ENCODE measurements around the gene RANBP3. TPM values are rescaled to one million over a fixed set of nuclear protein-coding genes. Genes with fewer than 3 reads are reported as not detected.

RANBP3 gene
- total and polyA plus RNA-seq, 2 experiments from 2014 or later: 40.2 to 98.3 TPM

DNA sequence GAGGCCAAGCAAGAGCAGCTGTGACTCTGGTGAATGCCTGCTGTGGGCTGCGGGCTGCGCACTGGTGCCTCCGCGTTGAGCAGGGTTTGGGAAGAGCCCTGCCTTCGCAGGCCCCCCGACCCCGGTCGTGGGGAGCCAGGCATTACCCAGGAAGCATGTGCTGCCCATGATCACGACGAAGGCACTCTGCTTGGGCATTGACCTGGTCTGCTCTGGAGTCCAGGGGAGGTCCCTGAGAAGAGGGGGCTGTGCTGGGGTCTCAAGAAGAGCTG, 19.2 kb downstream of the RANBP3 start (continued):
- TF ChIP-seq CREB1 (CRISPR knock-in tag; IDR thresholded peaks at IDR 0.05; ENCODE audit: low read depth): no peak

DNA sequence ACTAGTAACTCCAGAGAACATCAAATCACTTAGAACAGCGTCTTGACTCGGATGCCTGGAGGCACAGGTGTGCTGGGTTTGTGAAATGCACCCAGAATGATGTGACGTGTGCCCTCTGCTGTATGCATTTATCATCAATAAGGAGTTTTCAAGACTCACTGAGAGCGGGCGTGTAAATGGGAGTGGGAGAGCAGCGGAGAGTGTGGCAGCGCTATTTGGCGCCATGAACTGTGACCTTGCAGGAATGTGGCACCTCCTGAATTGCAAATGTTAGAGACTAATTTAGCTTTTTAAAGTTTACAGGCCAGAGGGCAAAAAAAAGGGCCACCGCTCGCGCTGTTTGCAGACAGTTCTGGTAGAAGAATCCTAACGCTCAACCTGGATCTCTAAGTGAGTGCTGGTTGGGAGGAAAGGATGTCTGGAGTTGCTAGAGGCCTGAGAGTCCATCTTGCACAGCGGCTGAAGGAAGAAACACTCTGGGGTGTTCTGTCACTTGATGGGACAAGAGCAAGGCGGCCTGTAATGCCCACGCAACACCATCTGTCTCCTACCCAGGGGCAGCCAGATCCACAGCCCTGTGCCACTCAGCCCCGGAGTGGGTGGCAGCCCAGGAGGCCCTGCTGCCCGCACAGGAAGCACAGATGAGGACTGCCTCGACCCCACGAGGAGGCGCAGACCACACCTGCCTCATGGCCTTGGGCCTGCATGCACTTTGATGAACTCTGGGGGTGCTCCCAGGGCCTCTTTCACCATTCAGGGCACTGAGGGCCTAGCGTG, 19.7 kb downstream of the RANBP3 start:
- ATAC-seq (no peak), DNase-seq (ENCODE audit: low spot score) (no peak)
- TF ChIP-seq, protein P1, sequence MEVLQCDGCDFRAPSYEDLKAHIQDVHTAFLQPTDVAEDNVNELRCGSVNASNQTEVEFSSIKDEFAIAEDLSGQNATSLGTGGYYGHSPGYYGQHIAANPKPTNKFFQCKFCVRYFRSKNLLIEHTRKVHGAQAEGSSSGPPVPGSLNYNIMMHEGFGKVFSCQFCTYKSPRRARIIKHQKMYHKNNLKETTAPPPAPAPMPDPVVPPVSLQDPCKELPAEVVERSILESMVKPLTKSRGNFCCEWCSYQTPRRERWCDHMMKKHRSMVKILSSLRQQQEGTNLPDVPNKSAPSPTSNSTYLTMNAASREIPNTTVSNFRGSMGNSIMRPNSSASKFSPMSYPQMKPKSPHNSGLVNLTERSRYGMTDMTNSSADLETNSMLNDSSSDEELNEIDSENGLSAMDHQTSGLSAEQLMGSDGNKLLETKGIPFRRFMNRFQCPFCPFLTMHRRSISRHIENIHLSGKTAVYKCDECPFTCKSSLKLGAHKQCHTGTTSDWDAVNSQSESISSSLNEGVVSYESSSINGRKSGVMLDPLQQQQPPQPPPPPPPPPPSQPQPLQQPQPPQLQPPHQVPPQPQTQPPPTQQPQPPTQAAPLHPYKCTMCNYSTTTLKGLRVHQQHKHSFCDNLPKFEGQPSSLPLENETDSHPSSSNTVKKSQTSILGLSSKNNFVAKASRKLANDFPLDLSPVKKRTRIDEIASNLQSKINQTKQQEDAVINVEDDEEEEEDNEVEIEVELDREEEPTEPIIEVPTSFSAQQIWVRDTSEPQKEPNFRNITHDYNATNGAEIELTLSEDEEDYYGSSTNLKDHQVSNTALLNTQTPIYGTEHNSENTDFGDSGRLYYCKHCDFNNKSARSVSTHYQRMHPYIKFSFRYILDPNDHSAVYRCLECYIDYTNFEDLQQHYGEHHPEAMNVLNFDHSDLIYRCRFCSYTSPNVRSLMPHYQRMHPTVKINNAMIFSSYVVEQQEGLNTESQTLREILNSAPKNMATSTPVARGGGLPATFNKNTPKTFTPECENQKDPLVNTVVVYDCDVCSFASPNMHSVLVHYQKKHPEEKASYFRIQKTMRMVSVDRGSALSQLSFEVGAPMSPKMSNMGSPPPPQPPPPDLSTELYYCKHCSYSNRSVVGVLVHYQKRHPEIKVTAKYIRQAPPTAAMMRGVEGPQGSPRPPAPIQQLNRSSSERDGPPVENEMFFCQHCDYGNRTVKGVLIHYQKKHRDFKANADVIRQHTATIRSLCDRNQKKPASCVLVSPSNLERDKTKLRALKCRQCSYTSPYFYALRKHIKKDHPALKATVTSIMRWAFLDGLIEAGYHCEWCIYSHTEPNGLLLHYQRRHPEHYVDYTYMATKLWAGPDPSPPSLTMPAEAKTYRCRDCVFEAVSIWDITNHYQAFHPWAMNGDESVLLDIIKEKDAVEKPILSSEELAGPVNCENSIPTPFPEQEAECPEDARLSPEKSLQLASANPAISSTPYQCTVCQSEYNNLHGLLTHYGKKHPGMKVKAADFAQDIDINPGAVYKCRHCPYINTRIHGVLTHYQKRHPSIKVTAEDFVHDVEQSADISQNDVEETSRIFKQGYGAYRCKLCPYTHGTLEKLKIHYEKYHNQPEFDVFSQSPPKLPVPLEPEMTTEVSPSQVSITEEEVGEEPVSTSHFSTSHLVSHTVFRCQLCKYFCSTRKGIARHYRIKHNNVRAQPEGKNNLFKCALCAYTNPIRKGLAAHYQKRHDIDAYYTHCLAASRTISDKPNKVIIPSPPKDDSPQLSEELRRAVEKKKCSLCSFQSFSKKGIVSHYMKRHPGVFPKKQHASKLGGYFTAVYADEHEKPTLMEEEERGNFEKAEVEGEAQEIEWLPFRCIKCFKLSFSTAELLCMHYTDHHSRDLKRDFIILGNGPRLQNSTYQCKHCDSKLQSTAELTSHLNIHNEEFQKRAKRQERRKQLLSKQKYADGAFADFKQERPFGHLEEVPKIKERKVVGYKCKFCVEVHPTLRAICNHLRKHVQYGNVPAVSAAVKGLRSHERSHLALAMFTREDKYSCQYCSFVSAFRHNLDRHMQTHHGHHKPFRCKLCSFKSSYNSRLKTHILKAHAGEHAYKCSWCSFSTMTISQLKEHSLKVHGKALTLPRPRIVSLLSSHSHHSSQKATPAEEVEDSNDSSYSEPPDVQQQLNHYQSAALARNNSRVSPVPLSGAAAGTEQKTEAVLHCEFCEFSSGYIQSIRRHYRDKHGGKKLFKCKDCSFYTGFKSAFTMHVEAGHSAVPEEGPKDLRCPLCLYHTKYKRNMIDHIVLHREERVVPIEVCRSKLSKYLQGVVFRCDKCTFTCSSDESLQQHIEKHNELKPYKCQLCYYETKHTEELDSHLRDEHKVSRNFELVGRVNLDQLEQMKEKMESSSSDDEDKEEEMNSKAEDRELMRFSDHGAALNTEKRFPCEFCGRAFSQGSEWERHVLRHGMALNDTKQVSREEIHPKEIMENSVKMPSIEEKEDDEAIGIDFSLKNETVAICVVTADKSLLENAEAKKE (CRISPR knock-in tag; IDR thresholded peaks at IDR 0.05): no peak
- TF ChIP-seq EZH2 (IDR thresholded peaks at IDR 0.05; ENCODE audit: low read depth, unreplicated experiment) (no peak), NANOG (IDR thresholded peaks at IDR 0.05; ENCODE audit: borderline replicate concordance) (no peak), STAT1 (IDR thresholded peaks at IDR 0.05; ENCODE audit: unreplicated experiment) (no peak), CREB1 (CRISPR knock-in tag; IDR thresholded peaks at IDR 0.05; ENCODE audit: low read depth) (no peak), ZNF114 (CRISPR knock-in tag; IDR thresholded peaks at IDR 0.05) (no peak), EZH2phosphoT487 (IDR thresholded peaks at IDR 0.05; ENCODE audit: unreplicated experiment) (no peak), JUNB (IDR thresholded peaks at IDR 0.05; ENCODE audit: unreplicated experiment) (no peak), ZNF331 (CRISPR knock-in tag; IDR thresholded peaks at IDR 0.05; ENCODE audit: low read depth) (no peak)
- TF ChIP-seq, protein P2, sequence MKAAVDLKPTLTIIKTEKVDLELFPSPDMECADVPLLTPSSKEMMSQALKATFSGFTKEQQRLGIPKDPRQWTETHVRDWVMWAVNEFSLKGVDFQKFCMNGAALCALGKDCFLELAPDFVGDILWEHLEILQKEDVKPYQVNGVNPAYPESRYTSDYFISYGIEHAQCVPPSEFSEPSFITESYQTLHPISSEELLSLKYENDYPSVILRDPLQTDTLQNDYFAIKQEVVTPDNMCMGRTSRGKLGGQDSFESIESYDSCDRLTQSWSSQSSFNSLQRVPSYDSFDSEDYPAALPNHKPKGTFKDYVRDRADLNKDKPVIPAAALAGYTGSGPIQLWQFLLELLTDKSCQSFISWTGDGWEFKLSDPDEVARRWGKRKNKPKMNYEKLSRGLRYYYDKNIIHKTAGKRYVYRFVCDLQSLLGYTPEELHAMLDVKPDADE (IDR thresholded peaks at IDR 0.05): no peak
- TF ChIP-seq, protein P3, sequence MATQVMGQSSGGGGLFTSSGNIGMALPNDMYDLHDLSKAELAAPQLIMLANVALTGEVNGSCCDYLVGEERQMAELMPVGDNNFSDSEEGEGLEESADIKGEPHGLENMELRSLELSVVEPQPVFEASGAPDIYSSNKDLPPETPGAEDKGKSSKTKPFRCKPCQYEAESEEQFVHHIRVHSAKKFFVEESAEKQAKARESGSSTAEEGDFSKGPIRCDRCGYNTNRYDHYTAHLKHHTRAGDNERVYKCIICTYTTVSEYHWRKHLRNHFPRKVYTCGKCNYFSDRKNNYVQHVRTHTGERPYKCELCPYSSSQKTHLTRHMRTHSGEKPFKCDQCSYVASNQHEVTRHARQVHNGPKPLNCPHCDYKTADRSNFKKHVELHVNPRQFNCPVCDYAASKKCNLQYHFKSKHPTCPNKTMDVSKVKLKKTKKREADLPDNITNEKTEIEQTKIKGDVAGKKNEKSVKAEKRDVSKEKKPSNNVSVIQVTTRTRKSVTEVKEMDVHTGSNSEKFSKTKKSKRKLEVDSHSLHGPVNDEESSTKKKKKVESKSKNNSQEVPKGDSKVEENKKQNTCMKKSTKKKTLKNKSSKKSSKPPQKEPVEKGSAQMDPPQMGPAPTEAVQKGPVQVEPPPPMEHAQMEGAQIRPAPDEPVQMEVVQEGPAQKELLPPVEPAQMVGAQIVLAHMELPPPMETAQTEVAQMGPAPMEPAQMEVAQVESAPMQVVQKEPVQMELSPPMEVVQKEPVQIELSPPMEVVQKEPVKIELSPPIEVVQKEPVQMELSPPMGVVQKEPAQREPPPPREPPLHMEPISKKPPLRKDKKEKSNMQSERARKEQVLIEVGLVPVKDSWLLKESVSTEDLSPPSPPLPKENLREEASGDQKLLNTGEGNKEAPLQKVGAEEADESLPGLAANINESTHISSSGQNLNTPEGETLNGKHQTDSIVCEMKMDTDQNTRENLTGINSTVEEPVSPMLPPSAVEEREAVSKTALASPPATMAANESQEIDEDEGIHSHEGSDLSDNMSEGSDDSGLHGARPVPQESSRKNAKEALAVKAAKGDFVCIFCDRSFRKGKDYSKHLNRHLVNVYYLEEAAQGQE (IDR thresholded peaks at IDR 0.05; ENCODE audit: unreplicated experiment): no peak
- TF ChIP-seq, protein P4, sequence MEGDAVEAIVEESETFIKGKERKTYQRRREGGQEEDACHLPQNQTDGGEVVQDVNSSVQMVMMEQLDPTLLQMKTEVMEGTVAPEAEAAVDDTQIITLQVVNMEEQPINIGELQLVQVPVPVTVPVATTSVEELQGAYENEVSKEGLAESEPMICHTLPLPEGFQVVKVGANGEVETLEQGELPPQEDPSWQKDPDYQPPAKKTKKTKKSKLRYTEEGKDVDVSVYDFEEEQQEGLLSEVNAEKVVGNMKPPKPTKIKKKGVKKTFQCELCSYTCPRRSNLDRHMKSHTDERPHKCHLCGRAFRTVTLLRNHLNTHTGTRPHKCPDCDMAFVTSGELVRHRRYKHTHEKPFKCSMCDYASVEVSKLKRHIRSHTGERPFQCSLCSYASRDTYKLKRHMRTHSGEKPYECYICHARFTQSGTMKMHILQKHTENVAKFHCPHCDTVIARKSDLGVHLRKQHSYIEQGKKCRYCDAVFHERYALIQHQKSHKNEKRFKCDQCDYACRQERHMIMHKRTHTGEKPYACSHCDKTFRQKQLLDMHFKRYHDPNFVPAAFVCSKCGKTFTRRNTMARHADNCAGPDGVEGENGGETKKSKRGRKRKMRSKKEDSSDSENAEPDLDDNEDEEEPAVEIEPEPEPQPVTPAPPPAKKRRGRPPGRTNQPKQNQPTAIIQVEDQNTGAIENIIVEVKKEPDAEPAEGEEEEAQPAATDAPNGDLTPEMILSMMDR (conservative IDR thresholded peaks at IDR 0.05; ENCODE audit: low read depth in 2 of 2): no peak
- Histone ChIP-seq H3K4me2 (peak overlapping the region; percentile 65), H2AFZ (no peak overlapping the region), H3K4me1 (ENCODE audit: insufficient read depth) (peaks cover 71% of the 10 kb centered on the region), H3F3A (replicated peaks; ENCODE audit: low read depth) (peaks cover 6% of the 10 kb centered on the region; the same call in 1 of the 2 replicates), H3K79me2 (replicated peaks; ENCODE audit: insufficient read depth) (peaks cover 100% of the 10 kb centered on the region), H3K27ac (ENCODE audit: low read depth) (peak overlapping the region; percentile 81), H3K27me3 (ENCODE audit: insufficient read depth) (no peaks in the 10 kb centered on the region), H3K36me3 (ENCODE audit: insufficient read depth) (no peaks in the 10 kb centered on the region), H3K9me2 (ENCODE audit: insufficient read depth) (no peaks in the 10 kb centered on the region), H4K20me1 (replicated peaks; ENCODE audit: insufficient read depth) (peaks cover 67% of the 10 kb centered on the region), H3K4me3 (0 out of 2 replicates have a peak overlapping the region, but pooled peaks have one; percentile 20)
- no peaks in the 10 kb centered on the region; the same call in 2 of the 3 replicates for H3K36me3 Mint-ChIP-seq (ENCODE audit: low read depth)
- no peak overlapping the region for H3K27ac Mint-ChIP-seq
- H3K4me1 Mint-ChIP-seq: peaks cover 82% of the 10 kb centered on the region
- no peaks in the 10 kb centered on the region for H3K9me3 Mint-ChIP-seq
- H3K27me3 Mint-ChIP-seq (ENCODE audit: insufficient read depth, low read depth, poor library complexity): peaks cover 19% of the 10 kb centered on the region
- H3K4me3 Mint-ChIP-seq: no peak overlapping the region; the same call in 2 of the 3 replicates
